GM19025 (cell line): ENCODE data around the gene ANKRD16.
"Not testable (repeated sequence)": the region's sequence is repeated elsewhere in the genome, so short reads cannot be mapped to it uniquely, and the experiment has no call there.

Experiments
- ATAC-seq: cut with Tn5 transposase; IDR thresholded peaks from one replicate; pipeline ENCODE4 v1.9.1; 2021; ENCODE audit warnings: mild to moderate bottlenecking, low read depth, moderate library complexity; ENCODE audit not compliant: unreplicated experiment

ANKRD16 gene

DNA sequence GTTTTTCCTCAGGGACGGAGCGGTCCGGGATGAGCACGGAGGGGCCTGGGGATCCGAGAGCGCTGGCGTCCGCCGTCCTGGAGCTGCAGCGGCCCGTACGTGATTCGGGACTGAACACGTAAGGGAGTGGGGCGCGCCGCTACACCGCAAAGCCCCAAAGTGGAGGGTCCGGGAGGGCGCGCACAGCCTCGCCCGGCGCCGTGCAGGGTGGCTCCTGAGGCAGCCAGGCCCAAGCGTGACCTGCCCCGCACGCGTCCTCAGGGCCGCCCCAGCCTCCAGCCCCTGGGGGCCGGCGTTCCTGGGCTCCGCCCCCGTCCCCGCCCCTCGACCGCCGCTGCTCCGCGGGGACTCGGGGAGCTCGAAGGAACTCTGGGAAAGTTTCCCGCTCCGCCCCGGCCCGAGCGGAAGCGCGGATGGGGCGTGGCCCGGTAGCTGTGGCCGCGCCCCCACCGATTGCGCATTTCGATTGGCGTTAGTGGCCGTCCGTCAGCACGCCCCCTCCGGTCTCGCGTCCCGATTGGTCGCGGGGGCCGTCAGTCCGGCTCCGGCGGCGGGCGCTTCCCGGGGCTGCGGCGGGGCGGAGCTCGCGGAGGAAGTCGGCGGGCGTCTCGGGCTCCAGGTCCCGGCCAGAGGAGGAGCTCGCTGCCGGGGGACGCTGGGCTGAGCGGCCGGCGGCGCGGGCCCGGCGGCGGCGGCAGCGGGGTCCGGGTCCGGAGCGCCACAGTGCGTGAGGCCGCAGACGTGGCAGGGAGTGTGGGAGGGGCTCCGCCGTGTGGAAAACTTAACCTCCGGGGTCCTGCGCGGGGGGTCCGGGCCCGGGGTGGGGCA lies at the start of gene ANKRD16, which contains the start of gene FBH1:
Gene ANKRD16 (minus strand): TSS at position 270 of the 828 bp plus-strand sequence. CDS start 539 bp downstream, outside the sequence.
Gene FBH1 (plus strand): TSS at position 620 of the 828 bp plus-strand sequence. CDS start 103 bp downstream, at position 723.
- peak; percentile 82 for ATAC-seq

DNA sequence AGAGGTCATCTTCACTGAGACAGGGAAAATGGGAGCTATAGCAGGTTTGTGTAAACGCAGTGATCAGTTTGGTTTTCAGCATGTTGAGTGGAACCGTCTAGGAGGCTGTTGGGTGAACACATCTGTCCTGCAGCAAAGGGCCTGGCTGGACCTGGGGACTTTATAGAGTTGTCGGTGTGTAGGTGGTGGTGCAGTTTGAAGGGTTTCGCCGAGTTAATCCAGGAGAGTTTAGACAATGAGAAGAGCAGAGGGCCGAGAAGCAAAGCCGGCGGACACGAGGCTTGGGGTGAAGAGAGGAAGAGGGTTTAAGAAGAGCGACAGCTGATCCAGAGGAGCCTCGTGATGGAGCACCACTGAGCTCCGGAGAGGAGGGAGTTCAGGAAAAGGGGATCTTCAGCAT lies 48.6 kb upstream of the ANKRD16 start:
- ATAC-seq: no peak

DNA sequence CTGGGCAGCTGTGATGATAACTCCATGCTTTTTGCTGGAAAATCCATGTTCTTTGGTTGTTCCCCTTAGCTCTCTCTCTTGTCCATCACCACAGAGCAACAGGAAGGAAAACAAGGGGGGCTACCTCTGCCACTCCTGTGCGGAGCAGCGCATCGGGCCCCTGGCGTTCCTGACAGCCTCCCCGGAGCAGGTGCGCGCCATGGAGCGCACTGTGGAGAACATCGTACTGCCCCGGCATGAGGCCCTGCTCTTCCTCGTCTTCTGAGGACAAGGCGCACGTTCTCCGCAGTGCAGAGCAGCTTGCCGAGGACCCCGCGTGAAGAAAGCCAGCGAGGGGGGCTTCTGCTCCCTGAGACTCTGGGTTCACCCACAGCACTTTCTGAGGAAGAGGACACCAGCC lies 47.3 kb upstream of the ANKRD16 start:
- ATAC-seq: no peak

DNA sequence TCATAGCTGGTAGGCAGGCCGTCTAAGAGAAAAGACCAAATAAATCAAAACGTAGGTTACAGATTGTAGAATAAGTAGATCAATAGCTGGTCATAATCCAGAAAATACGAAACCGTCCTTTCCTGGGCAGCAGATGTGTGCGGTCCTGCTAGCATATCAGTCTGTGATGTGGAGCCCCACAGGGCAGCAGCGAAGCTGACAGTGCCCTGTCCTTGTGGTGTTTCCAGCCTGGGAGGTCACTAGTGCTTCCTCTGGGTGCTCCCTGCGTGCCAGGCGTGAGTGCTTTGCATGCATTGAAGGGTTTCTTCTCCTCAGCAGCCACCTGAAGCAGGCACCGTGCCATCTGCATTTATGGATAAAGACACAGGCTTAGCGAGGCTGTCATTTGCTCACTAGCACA lies 45.9 kb upstream of the ANKRD16 start:
- no peak for ATAC-seq

DNA sequence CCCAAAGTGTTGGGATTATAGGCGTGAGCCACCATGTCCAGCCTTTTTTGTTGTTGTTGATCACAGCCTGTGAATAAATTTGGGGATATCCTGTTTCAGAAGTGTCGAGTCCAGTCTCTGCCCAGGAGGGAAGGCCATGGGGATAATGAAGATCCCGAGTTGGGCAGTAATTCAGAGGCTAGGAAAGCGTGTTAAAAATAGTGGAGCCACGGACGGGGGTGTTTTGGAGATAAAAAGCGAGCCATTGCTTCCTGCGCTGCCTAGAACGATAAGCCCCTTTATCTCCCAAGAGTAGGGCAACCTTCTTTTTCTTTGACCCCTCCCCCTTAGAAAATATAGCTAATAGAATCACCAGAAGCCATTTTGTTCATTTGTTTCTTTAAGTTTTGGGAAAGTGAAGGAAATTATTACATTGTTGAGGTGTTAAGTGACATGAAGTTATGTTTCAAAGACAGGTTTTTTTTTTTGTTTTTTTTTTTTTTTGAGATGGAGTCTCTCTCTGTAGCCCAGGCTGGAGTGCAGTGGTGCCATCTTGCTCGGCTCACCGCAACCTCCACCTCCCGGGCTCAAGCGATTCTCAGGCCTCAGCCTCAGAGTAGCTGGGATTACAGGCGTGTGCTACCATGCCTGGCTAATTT lies 44.3 kb upstream of the ANKRD16 start:
- ATAC-seq: no peak

DNA sequence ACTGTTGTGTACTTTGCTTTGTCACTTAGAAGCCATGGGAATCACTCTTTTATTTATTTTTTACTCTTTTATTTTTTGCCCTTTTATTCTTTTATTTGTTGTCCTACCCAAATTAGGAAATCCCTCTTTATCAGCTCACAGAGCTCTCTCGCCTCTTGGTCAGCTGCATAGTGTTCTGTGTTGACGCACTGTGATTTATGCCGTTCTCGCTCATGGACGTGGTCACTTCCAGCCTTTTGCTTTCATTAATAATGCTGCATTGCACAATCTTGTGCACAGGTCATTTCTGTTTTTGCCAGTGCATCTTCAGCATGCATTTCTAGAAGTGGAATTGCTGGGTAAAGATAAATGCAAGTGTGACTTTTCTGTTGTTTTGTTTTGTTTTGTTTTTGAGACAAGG lies 42.7 kb upstream of the ANKRD16 start:
- no peak for ATAC-seq

DNA sequence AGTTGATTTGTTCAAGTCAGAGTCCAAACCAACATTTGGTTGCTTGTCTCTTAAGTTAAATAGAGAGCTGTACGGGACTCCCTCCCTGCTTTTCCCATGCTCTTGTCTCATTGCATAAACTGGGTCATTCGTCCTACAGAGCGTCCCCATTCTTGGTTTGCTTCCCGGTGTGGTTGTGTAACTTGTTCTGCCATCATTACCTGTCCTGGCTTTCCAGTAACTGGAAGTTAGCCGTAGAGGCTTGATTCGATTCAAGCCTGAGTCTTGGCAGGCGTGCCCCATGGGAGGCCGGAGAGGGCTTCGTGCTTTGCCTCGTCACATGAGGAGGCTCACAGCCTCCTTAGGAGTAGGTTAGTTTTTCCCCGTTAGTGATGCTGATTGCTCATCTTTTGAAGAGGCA lies 40.6 kb upstream of the ANKRD16 start:
- no peak for ATAC-seq

DNA sequence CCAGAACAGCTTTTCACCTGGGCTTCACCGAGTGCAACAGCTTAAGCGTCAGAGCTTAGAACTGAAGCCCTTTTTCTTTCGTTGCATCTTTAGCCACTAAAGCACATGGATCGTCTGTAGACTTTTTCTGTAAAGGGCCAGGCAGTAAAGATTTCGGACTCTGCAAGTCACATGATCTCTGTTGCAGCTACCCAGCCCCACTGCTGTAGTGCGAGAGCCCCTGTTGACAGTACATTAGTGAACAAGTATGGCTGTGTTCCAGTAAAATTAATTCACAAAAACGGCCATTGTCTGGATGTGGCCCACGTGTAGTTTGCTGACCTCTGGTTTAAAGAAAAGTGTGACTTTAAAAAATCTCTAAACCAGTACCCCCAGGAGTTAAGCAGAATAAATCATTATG lies 39.7 kb upstream of the ANKRD16 start:
- no peak for ATAC-seq

DNA sequence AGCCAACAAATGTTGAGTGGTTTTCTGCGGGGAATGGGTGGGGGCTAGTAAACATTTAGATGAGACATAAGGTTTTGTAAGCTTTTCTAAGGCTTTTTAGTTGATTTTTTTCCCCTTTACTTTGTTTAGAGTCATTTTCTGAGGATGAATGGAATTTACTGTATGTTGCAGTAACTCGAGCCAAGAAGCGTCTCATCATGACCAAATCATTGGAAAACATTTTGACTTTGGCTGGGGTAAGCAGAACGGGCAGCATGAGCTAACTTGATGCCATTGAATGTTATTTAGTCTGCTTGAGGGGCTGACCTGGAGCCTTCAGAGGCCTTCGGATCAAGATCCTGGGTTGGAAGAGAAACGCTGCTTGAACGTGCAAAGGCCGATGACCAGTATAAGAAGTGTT lies 37.6 kb upstream of the ANKRD16 start:
- no peak for ATAC-seq

DNA sequence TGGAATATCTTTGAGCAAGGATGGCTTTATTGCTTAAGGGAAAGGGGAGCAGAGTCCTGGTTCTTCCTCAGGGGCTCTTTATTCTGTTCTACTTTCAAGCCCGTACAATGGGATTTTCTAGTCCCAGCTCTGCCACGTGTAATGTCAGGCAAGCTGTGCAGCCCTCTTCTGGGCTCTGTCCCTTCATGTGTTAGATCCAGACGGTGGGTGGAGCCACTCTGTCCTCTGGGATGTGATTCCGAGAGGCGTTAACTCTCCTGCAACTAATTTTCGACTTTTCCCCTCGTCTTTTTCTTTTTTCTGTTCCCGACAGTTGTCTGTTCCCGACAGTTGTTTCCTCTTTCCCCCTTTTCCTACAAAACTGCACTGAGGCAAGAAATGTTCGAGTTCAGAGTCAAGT lies 35.2 kb upstream of the ANKRD16 start:
- ATAC-seq: no peak

DNA sequence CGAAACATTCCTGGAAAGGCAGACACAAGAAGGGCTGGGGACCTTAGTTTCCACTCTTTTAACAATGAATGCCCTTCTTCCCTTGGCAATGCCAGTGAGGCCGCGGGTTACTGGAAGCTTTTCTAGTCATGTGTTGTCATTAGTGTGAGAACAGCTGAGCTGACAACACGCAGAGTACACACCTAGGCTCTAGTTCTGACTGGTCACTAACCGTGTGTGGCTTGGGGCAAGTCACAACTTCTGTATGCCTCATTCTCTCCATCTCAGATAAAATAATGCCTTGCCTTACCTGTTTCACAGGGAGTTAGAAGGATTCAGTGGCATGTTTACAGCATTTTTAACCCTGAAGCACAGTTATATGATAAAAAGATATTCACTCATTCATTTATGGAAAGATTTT lies 32.1 kb upstream of the ANKRD16 start:
- ATAC-seq: no peak

DNA sequence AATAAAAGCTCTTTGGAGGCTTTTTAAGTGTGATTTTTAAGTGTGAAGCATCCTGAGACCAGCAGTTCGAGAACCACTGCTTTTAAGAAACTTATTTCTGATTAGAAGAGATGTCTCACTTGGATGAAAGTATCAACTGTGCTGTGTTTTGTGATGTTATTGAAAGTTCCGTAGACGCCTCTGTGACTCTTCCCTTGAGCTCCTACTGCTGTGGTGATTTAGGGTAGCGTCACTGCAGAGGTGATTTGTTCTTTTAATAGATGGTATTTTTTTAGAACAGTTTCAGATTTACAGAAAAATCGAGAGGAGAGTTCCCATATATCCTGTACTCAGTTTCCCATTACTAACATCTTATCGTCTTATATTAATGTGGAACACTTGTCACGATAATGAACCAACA lies 29.9 kb upstream of the ANKRD16 start:
- ATAC-seq: no peak

DNA sequence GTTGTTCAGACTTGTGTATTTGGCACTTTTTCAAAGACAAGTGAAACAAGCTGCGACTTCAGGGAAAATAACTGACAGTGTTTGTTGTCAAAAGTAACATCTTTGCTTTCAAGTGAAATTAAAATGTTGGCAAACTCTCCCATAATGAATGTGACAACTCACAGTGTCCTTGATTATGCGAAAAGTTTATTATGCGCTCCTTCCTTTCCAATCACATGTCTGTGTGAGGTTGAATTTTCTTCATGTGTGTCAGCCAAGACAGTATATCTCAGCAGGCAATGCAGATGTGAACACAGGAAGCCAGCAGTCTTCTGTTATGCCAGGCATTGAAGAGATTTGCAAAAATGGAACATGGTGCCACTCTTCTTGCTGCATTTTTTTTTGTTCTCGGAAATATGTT lies 29.1 kb upstream of the ANKRD16 start:
- ATAC-seq: no peak

DNA sequence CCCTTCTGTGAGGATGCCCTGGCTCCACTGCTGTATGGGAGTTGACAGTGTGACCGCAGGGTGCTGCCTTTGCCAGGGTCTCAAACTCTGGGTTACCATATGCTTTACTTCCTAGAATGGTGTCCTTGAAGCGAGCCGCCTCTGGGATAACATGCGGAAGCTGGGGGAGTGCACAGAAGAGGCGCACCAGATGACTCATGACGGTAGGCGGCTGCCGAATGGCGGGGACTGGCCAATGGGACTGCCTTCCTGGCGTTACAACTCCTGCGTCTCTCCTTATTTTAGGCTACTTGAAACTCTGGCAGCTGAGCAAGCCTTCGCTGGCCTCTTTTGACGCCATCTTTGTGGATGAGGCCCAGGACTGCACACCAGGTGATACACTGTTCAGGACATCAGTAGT lies 27.6 kb upstream of the ANKRD16 start:
- no peak for ATAC-seq

DNA sequence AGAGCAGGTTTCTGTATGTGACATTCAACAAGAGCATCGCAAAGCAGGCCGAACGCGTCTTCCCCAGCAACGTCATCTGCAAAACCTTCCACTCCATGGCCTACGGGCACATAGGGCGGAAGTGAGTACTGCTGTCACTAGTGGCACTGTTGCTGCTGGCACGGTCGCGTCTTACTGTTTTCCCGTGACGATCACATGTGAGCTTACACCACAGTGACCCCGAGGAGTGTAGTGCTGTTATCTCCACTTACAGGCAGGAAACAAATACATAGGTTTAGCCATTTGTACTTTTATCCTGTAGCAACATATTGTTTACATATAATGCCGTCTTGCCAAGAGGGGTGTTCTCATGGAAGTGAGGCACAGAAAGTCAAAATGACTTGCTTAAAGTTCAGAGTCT lies 25.8 kb upstream of the ANKRD16 start:
- ATAC-seq: no peak

DNA sequence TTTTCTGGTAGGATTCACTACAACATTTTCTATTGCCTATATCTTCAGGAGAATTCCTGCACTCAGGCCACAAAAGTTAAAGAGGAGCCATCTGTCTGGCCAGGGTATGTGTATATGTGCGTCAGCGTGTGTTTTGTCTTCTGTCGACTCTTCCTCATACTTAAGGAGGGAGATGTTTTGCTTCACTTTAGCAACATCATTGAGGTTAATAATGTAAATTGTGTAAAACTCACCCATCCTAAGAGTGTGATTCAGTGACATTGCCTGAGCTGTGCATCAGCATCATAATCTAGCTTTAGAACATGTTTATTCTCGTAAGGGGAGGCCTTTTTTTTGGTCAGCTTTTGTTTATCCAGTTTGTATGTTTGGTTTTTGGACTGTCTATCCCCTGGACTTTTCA lies 24.0 kb upstream of the ANKRD16 start:
- no peak for ATAC-seq

DNA sequence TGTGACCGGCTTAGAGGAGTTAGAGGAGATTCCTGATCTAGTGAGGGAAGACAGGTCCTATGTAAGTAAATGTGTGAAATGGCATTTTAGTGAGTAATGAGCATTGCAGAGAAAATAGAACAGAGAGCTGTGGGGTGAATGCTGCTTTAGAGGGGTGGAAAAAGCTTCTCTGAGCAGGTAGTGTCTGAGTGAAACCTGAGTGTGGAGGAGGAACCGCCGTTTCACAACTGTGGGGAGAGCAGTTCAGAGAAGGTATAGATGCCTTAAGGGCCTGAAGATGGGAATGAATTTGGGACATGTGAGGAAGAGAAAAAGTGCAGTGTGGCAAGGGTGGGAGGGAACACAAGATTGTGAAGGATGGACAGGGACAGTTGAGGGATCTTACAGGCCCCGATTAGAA lies 22.0 kb upstream of the ANKRD16 start:
- no peak for ATAC-seq

DNA sequence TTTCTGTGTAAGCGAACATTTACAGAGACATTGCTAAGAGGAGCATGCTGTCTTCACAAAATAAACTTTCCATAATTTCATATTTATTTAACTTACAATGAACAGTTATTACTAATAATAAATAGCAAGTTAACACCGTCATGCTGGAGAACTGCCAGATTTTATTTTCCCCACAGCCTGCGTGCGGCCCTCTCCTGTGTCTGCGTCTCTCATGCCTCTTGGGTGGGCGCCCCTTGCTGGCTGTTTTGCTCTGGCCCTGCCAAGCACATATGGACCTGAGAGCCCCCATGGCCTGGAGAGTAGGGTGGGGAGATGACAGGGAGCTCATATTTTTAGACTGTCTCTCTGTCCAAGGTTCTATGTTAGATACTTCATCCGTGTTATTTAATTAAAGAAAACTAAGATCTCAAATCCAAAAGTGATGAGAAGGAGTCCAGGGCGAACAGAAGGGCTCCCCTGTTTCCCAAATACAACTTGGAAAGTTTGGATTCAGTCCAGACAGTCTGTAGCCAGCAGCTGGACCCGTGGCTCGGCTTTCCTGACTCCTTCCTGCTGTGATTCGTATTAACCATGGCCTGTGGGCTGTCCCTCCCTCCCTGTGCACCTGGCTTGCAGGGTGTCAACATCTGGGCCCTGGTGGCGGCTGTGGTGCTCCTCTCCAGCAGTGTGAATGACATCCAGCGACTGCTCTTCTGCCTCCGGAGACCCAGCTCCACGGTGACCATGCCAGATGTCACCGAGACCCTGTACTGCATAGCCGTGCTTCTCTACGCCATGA lies 20.8 kb upstream of the ANKRD16 start:
- no peak for ATAC-seq

DNA sequence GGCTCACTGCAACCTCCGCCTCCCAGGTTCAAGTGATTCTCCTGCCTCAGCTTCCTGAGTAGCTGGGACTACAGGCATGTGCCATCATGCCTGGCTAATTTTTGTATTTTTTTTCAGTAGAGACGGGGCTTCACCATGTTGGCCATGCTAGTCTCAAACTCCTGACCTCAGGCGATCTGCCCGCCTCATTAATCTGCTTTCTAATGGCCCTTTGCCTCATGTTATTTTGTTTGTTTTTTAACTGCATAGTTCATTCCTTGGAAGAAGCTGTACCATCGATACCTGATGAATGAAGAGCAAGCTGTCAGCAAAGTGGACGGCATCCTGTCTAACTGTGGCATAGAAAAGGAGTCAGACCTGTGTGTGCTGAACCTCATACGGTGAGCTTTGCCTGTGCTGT lies 19.0 kb upstream of the ANKRD16 start:
- ATAC-seq: not testable (repeated sequence)

DNA sequence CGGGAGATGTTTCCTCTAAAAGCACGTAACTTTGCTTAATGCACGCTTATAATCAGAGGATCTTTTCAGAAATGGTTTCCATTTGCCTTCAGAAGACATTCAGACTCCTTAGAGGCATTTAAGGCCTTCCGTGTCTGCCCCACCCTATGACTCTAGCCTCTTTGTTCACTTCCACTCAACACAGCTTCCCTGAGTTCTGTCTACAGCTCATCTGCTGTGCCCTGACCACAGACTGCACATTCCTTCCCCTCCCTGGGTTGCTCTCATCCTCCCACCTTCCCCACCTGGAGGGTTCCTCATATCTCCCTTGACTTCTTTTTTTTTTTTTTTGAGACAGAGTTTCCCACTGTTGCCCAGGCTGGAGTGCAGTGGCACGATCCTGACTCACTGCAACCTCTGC lies 17.0 kb upstream of the ANKRD16 start:
- ATAC-seq: no peak

DNA sequence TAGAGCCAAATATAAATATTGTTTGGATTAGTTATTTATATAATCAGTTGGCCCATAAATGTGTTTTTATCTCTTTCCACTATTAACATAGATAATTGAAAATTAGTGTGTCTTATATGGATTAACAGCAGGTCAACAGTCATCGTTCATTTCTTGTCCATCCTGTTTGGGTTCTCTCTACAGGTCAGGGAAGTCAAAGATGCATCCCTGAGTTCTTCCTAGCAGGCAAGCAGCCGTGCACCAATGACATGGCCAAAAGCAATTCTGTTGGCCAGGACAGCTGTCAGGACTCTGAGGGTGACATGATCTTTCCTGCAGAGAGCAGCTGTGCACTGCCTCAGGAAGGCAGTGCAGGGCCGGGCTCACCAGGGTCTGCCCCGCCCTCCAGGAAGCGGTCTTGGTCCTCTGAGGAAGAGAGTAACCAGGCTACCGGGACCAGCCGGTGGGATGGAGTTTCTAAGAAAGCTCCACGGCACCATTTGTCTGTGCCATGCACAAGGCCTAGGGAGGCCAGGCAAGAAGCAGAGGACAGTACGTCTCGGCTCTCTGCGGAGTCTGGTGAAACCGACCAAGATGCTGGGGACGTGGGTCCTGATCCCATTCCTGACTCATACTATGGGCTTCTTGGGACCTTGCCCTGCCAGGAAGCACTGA lies 16.3 kb upstream of the ANKRD16 start:
- ATAC-seq: no peak
